Right cardiac atrium (tissue), 5 donors: ENCODE results near the gene PLEKHF1. TPM values are rescaled to one million over a fixed set of nuclear protein-coding genes. Genes with fewer than 3 reads are reported as not detected.
A peak's percentile ranks its signal among the peaks of the same experiment; 100 is the strongest.
"Not testable (repeated sequence)": the region's sequence is repeated elsewhere in the genome, so short reads cannot be mapped to it uniquely, and the experiment has no call there.

ENCODE experiments used
- ATAC-seq, 2 donors: fragments of 200-7000 bp; cut with Tn5 transposase; one replicate each; pipeline versions ENCODE4 v1.8.0 to v1.9.1; 2020; ENCODE audit warnings: moderate library complexity in 2 of 2, mild to moderate bottlenecking in 1 of 2
- DNase-seq, 3 donors: peaks; one replicate each; pipeline ENCODE4 v3.0.0-alpha.2; 2020
- H3K27ac ChIP-seq: one replicate; pipeline ENCODE4 v1.5.1; 2013; ENCODE audit warnings: mild to moderate bottlenecking, low read length, control low read depth, moderate library complexity
- H3K27me3 ChIP-seq: one replicate; pipeline ENCODE4 v1.6.1; 2013; ENCODE audit not compliant: control insufficient read depth, insufficient read depth
- H3K4me1 ChIP-seq: one replicate; pipeline ENCODE4 v1.6.1; 2013; ENCODE audit warnings: low read length; ENCODE audit not compliant: control insufficient read depth, insufficient read depth
- H3K4me3 ChIP-seq: one replicate; pipeline ENCODE4 v1.5.1; 2013; ENCODE audit warnings: low read length, control low read depth
- H3K9me3 ChIP-seq: one replicate; pipeline ENCODE4 v1.6.1; 2013; ENCODE audit warnings: low read length; ENCODE audit not compliant: control insufficient read depth
- WGBS: extraction: QIAGEN DNeasy Blood & Tissue Kit; methylation state at CpG from one replicate; pipeline ENCODE4 v1.1.7; 2013; 5-methylcytosine and 5-hydroxymethylcytosine counted together
- intact Hi-C, 4 donors: fragments of 100-400 bp; cut with DNase I; formaldehyde crosslinking; loops; one replicate each; pipeline versions ENCODE4 v1.11.0 to v1.14.0; 2022 to 2023
- polyA plus RNA-seq: library from polyadenylated mRNA; stranded (reverse); fragments of 200-250 nt; gene quantifications from one replicate; pipeline ENCODE4 v1.2.3, GENCODE V29; 2013
- total RNA-seq, 4 donors: library from RNA; stranded (reverse); fragmentation: NEBNext Ultra II Directional; extraction: Animal tissue kit (Norgen Biotek cat#: 25700); gene quantifications; one replicate each; pipeline ENCODE4 v1.2.1, GENCODE V29; 2021
- donor health status: healthy with polysubstance abuse.
- donor health status: DM: no; HTN: yes; CAD: no.
- donor health status: DM: no; HTN: no; CAD: no.
- donor health status: DM: no; HTN: yes; CAD: no; lungs with severe emphysema.
- donor health status: DM: yes; HTN: yes; CAD: no.

The PLEKHF1 gene
- total and polyA plus RNA-seq, 5 donors: 25.1 to 44.1 (median 33.7) TPM

DNA sequence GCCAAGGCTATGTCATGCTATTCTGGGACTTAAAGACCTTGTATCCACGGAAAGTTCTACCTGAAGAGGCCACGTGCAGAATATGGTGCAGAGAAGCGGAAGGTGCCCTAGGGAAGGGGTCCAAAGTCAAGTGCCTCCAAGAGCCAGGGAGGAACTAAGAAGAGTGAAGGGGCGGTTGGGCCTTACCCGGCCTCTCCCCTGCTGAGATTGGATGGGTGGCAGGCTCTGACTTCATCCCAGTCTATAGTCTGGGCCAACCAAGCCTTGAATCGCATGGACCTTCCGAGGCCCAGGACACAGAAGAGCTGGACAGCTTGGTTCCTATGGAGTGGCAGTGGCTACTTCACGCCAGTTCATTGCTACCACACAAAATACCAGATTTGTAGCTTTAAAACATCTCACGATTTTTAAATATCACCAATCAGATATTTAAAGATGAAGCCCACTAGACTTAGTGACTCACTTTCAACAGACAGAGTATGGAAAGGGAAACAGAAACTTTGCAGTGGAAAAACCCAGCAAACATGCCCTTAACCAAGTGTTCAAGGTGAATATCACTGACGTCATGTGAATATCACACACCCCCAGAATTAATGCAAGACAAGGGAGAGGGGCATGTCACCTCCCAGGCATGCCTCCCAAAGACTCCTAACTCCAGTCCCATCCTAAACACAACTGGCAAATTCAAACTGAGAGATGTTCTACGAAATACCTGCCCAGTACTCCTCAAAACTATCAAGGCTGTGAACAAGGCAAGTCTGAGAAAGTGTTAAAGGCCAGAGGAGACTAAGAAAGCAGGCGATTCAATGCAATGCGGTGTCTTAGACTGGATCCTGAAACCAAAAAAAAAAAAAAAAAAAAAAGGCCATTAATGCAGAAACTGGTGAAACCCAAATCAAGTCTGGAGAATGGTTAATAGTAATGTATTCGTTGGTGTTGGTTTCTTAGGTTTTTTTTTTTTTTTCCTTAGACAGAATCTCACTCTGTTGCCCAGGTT is 39.6 kb downstream of the PLEKHF1 start:
- Histone ChIP-seq H3K27ac (no peak overlapping the region), H3K4me1 (peaks cover 6% of the 10 kb centered on the region), H3K27me3 (no peaks in the 10 kb centered on the region), H3K4me3 (no peak overlapping the region), H3K9me3 (no peaks in the 10 kb centered on the region)
- no peak for DNase-seq
- 89% methylated on average over 14 of the region's 14 CpGs for WGBS
- no peak for ATAC-seq
- intact Hi-C loops: no loop called here

DNA sequence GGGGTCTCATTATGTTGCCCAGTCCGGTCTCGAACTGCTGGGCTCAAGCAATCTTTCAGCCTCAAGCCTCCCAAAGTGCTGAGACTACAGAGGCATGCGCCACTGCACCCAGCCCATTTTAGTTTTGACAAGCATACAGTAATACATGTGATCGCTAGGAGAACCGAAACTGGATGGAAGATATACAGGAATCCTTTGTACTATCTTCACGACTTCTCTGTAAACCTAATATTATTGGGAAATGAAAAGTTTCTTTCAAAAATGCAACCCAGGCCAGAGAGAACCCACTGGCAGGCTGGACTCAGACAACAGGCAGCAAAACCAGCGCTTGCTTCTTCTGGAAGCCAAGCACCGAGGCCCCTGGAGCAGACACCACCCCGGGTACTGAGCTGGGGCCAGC is 40.4 kb downstream of the PLEKHF1 start:
- Histone ChIP-seq H3K27me3 (no peaks in the 10 kb centered on the region), H3K9me3 (no peaks in the 10 kb centered on the region), H3K27ac (no peak overlapping the region), H3K4me1 (peaks cover 6% of the 10 kb centered on the region), H3K4me3 (no peak overlapping the region)
- intact Hi-C loops: no loop called here
- 93% methylated on average over 9 of the region's 9 CpGs for WGBS
- no peak for DNase-seq
- no peak for ATAC-seq

GRCh38 chr19:29706635-29707034 is 41.4 kb downstream of the PLEKHF1 start:
- Histone ChIP-seq H3K27ac (no peak overlapping the region), H3K27me3 (no peaks in the 10 kb centered on the region), H3K9me3 (no peaks in the 10 kb centered on the region), H3K4me3 (no peak overlapping the region), H3K4me1 (peaks cover 6% of the 10 kb centered on the region)
- DNase-seq: no peak
- 70% methylated on average over 6 of the region's 6 CpGs for WGBS
- intact Hi-C loops: no loop called here
- ATAC-seq: no peak

GRCh38 chr19:29708554-29709439 is 43.5 kb downstream of the PLEKHF1 start:
- ATAC-seq: peak; percentile 85
- no peaks in the 10 kb centered on the region for H3K9me3 ChIP-seq
- peak overlapping the region; percentile 1 for H3K27ac ChIP-seq
- H3K4me1 ChIP-seq: peaks cover 9% of the 10 kb centered on the region
- no peak overlapping the region for H3K4me3 ChIP-seq
- intact Hi-C loops: no loop called here
- peak in 2 of 3 donors; percentile 56 to 74 for DNase-seq
- no peaks in the 10 kb centered on the region for H3K27me3 ChIP-seq
- WGBS: 43% methylated on average over 18 of the region's 18 CpGs

- WGBS: 99% methylated on average over 2 of the region's 2 CpGs
- DNase-seq, ATAC-seq, H3K27me3 ChIP-seq, H3K9me3 ChIP-seq, H3K4me3 ChIP-seq, H3K4me1 ChIP-seq, intact Hi-C loops: not testable (repeated sequence)
- H3K27ac ChIP-seq: peak overlapping the region; percentile 1
Measured at GRCh38 chr19:29709440-29709798, 44.2 kb downstream of the PLEKHF1 start.

- peaks cover 9% of the 10 kb centered on the region for H3K4me1 ChIP-seq
- H3K9me3 ChIP-seq: no peaks in the 10 kb centered on the region
- H3K27ac ChIP-seq: no peak overlapping the region
- 72% methylated on average over 6 of the region's 6 CpGs for WGBS
- DNase-seq (no peak), ATAC-seq (no peak)
- H3K27me3 ChIP-seq: no peaks in the 10 kb centered on the region
- intact Hi-C loops: loop anchor here in 2 of 4 donors (10.0 kb wide), 1 partner anchor 47 kb away; the partner anchor contains the start of gene PLEKHF1 (in 2 of the 2)
- no peak overlapping the region for H3K4me3 ChIP-seq
Measured at GRCh38 chr19:29711584-29712132, 46.4 kb downstream of the PLEKHF1 start.

- no peak for DNase-seq
- Histone ChIP-seq H3K4me3 (no peak overlapping the region), H3K4me1 (peaks cover 9% of the 10 kb centered on the region), H3K27ac (peak overlapping the region; percentile 48), H3K9me3 (no peaks in the 10 kb centered on the region), H3K27me3 (no peaks in the 10 kb centered on the region)
- no peak for ATAC-seq
- intact Hi-C loops: loop anchor here in 2 of 4 donors (10.0 kb wide), 1 partner anchor 48 kb away; the partner anchor contains the start of gene PLEKHF1 (in 2 of the 2)
- 65% methylated on average over 9 of the region's 9 CpGs for WGBS
Measured at GRCh38 chr19:29712744-29713516, 47.7 kb downstream of the PLEKHF1 start.

DNA sequence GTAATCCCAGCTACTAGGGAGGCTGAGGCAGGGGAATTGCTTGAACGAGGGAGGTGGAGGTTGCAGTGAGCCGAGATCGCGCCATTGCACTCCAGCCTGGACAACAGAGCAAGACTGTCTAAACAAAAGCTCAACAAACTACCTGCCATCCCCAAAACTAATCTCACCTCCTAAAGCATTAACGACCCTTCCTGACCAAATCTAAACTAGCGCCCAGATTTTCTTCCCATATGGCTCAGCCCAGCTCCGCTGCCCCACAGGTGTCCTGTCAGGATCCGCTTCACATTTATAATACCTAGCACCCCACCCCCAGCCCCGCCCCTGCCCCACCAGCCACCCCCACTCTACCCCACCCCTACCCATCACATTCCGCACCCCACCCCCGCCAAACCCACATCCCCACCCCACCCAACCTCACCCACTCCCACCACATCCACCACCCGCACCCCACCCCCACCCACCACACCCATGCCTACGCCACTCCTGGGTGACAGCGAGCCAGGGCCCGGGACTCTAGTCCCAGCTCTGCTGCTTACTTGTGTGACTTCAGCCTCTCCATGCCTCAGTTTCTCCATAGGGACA is 49.2 kb downstream of the PLEKHF1 start:
- intact Hi-C loops: loop anchor here in 2 of 4 donors (2.0 to 10.0 kb wide), 2 partner anchors 18 to 50 kb away; partner anchors contain the start of gene PLEKHF1 (in 2 of the 2)
- DNase-seq: no peak
- Histone ChIP-seq H3K4me1 (peaks cover 3% of the 10 kb centered on the region), H3K27me3 (no peaks in the 10 kb centered on the region), H3K4me3 (peak overlapping the region; percentile 98), H3K27ac (peak overlapping the region; percentile 85), H3K9me3 (no peaks in the 10 kb centered on the region)
- 33% methylated on average over 15 of the region's 15 CpGs for WGBS
- ATAC-seq: peak in 1 of 2 donors; percentile 2

DNA sequence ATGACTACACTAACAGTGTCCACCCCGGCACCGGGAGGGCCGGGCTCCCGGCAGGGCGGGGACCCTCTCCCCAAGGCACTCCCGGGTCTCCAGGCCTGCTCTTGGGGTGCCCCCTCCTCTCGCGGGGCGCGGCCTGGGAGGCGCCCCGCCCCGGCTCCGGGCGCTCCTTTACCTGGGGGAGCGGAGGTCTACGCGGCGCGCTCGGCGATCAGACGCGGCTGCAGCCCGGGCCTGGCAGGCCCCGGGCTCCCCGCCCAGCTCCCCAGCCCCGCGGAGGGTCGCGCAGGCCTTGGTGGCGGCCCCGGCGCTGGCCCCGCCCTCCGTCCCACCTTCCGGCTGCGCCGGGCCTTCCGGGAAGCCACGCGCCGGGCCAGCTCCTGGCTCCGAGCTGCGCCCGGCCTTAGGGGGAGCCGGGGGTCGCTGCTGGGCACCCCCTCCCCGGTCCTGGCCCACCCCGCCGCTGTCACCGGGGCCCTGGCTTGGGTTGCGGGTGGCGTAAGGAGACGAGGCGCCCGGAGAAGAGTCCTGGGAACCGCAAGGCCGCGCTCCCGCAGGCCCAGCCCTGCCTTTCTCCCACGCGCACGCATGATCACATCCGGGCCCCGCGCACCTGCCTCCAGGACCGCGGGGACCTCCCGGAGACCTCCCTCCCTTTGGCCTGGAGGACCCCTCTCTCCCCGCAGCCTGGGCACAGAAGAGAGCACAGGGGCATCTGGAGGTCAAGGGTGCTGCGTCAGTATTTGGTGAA is 49.9 kb downstream of the PLEKHF1 start, which contains the start of gene C19orf12:
Gene C19orf12 (minus strand): TSS at position 309 of the 748 bp plus-strand sequence. CDS start 6,848 bp downstream, outside the sequence.
- ATAC-seq: peak; percentile 86 to 89
- DNase-seq: peak; percentile 63 to 88 (median 88)

More for the DNA sequence above, 49.9 kb downstream of the PLEKHF1 start, which contains the start of gene C19orf12:
- intact Hi-C loops: loop anchor here in 3 of 4 donors (2.0 to 10.0 kb wide), 3 partner anchors 18 to 103 kb away; partner anchors contain the start of gene PLEKHF1 (in 2 of the 3)
- WGBS: under 1% methylated on average over 72 of the region's 72 CpGs
- no peaks in the 10 kb centered on the region for H3K9me3 ChIP-seq
- H3K27me3 ChIP-seq: no peaks in the 10 kb centered on the region
- peak within 1 kb of the TSS; percentile 98 for H3K4me3 ChIP-seq
- peak within 1 kb of the TSS; percentile 85 for H3K27ac ChIP-seq
- peaks cover 3% of the 10 kb centered on the region for H3K4me1 ChIP-seq
